Choroid plexus epithelial cell (primary cell): Measurements from ENCODE around the gene IQCF5.

ENCODE experiments used
- DNase-seq: peaks from one replicate; pipeline ENCODE4 v3.0.0-alpha.2; 2010; ENCODE audit warnings: low read depth
- H3K4me3 ChIP-seq: 2 replicates; pipeline ENCODE4 v1.5.1; 2011; ENCODE audit warnings: low read depth, mild to moderate bottlenecking, control low read depth, low read length, moderate library complexity
- TF ChIP-seq, protein P1 (sequence below): conservative IDR thresholded peaks from 2 replicates; pipeline ENCODE4 v1.5.1; 2011; ENCODE audit warnings: low read depth, mild to moderate bottlenecking, control low read depth, inconsistent platforms, low read length, moderate library complexity

IQCF5 gene

DNA sequence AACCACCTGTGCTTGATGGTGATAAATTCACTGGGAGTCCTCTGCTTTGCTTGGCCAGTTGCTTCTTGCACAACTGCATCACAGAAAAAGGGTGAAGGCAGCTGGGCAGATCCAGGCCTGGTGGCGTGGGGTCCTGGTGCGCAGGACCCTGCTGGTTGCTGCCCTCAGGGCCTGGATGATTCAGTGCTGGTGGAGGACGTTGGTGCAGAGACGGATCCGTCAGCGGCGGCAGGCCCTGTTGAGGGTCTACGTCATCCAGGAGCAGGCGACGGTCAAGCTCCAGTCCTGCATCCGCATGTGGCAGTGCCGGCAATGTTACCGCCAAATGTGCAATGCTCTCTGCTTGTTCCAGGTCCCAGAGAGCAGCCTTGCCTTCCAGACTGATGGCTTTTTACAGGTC lies 45.1 kb downstream of the IQCF5 start:
- no peak for DNase-seq
- H3K4me3 ChIP-seq: no peak overlapping the region
- TF ChIP-seq, protein P1, sequence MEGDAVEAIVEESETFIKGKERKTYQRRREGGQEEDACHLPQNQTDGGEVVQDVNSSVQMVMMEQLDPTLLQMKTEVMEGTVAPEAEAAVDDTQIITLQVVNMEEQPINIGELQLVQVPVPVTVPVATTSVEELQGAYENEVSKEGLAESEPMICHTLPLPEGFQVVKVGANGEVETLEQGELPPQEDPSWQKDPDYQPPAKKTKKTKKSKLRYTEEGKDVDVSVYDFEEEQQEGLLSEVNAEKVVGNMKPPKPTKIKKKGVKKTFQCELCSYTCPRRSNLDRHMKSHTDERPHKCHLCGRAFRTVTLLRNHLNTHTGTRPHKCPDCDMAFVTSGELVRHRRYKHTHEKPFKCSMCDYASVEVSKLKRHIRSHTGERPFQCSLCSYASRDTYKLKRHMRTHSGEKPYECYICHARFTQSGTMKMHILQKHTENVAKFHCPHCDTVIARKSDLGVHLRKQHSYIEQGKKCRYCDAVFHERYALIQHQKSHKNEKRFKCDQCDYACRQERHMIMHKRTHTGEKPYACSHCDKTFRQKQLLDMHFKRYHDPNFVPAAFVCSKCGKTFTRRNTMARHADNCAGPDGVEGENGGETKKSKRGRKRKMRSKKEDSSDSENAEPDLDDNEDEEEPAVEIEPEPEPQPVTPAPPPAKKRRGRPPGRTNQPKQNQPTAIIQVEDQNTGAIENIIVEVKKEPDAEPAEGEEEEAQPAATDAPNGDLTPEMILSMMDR: no peak

DNA sequence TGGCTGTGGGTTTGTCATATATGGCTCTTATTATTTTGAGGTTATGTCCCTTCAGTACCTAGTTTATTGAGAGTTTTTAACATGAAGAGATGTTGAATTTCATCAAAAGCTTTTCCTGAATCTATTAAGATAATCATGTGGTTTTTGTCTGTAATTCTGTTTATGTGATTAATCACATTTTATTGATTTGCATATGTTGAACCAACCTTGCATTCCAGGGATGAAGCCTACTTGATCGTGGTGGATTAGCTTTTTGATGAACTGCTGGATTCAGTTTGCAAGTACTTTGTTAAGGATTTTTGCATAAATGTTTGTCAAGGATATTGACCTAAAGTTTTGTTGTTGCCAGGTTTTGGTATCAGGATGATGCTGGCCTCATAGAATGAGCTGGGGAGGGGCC lies 47.1 kb downstream of the IQCF5 start:
- H3K4me3 ChIP-seq: no peak overlapping the region
- TF ChIP-seq, protein P1: no peak

More for the DNA sequence above, 47.1 kb downstream of the IQCF5 start:
- DNase-seq: no peak
